SK-N-DZ (cell line): Measurements from ENCODE around the gene SNTG2.
A peak's percentile ranks its signal among the peaks of the same experiment; 100 is the strongest.

Experiments used
- DNase-seq: peaks from one replicate; pipeline ENCODE4 v3.0.0-alpha.2; 2015; ENCODE audit warnings: low spot score

SNTG2 gene

GRCh38 chr2:1047485-1047884, 96.8 kb downstream of the SNTG2 start:
- no peak for DNase-seq

DNA sequence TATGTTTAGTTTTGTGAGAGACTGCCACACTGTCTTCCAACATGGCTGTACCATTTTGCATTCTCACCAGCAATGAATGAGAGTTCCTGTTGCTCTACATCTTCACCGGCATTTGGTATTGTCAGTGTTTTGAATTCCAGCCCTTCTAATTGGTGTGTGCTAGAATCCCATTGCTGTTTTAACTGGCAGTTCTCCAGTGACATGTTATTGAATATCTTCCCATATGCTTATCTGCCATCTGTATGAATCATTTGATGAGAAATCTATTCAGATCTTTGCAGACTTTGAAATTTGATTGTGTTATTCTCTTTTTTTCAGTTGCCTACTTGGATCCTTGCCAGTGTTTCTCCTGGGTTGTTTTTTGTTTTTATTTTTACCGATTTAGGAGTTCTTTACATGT, 99.0 kb downstream of the SNTG2 start:
- DNase-seq, result no peak

DNA sequence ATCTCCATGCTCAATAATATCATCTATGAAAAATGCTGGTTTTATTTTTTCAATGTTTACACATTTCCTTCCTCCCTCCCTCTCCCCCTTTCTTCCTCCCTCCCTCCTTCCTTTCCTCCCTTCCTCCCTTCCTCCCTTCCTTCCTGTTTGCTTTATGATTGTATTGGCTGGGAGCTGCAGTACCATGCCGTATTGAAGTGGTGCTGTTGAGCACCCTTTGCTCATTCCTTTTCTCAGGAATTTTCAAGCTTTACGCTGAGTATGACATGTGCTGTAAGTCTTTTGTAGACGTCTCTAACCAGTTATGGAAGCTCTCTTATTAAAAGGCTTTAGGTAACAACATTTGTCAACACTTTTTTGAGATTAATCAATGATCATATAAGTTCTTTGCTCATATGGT, 100.4 kb downstream of the SNTG2 start:
- DNase-seq, result peak; percentile 4

GRCh38 chr2:1052771-1053191, 102.1 kb downstream of the SNTG2 start:
- DNase-seq, result no peak

- DNase-seq, result no peak
Measured at GRCh38 chr2:1053786-1054185, 103.1 kb downstream of the SNTG2 start.

- DNase-seq, result no peak
Measured at GRCh38 chr2:1054399-1054798, 103.8 kb downstream of the SNTG2 start.

- no peak for DNase-seq
Measured at GRCh38 chr2:1055014-1055595, 104.5 kb downstream of the SNTG2 start.

DNA sequence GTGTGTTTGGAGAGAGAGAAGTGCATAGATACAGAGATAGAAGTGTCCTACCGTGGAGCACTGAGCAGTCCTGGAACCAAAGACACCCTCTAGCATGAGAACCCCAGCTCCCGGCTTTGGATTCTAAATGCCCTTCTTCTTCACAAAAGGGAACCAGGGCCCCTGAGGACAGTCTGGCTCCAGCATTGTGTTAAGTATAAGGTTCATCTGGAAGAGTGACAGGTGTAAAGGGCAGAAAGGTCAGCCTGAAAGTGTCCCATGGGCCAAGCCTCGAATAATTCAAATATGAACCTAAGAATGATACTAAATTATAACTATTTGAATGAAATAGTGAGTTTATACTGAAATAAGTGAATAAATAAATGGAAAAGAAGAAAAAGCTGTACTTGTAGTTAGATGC, 109.7 kb downstream of the SNTG2 start:
- no peak for DNase-seq

DNA sequence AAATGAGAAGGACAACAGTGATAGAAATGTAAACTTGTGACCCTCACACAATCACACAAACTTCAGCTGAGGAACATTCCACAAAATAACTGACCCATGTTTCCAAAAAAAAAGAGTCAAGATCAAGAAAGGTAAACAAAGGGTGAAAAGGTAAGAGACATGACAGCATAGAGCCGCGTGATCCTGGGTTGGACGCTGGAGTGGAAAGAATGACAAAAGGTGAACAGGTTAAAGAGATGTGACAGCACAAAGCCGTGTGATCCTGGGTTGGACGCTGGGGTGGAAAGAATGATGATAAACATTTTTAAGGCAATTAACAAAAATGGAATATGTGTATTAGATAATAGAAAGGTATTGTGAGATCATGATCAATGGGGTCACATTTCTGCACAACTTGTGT, 110.3 kb downstream of the SNTG2 start:
- DNase-seq, result no peak

GRCh38 chr2:1068241-1068640, 117.6 kb downstream of the SNTG2 start:
- no peak for DNase-seq

GRCh38 chr2:1068822-1069221, 118.2 kb downstream of the SNTG2 start:
- DNase-seq, result no peak

- no peak for DNase-seq
Measured at GRCh38 chr2:1069847-1070246, 119.2 kb downstream of the SNTG2 start.

GRCh38 chr2:1070601-1071000, 120.0 kb downstream of the SNTG2 start:
- DNase-seq, result no peak

- no peak for DNase-seq
Measured at GRCh38 chr2:1071650-1072049, 121.0 kb downstream of the SNTG2 start.

DNA sequence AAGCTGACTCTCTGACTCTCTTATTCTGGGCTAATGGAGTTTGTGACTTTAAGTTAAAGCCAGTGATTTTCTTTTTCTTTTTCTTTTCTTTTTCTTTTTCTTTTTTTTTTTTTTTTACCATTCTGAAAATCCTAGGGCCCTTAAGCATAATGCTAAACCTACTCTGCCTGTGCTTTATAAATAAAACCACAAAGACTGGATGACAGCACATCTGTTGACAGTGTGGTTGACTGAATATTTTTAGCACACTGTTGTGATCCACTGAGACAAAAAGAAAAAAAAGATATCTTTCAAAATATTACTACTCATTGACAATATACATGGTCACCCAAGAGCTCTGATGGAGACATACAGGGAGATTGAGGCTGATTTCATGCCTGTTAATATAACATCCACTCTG, 121.6 kb downstream of the SNTG2 start:
- DNase-seq, result no peak

- no peak for DNase-seq
Measured at GRCh38 chr2:1077911-1078310, 127.3 kb downstream of the SNTG2 start.

DNA sequence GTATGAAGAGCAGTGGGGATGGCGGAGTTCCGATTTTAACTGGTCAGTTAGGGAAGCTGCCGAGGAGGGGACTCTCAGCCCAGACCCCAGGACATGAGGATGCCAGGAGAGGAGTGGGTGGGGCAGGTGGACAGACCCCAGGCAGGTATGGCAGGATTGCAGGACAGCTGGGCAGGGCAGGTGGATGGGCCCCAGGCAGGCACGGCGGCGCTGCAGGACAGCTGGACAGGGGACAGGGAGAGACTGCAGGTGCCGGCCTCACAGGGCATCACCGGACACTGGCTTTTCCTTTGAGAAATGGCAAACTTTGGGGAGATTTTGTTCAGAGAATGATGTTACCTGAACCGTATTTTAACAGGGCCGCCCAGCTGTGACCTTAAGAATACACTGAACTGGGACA, 127.7 kb downstream of the SNTG2 start:
- no peak for DNase-seq

GRCh38 chr2:1079873-1080799, 129.5 kb downstream of the SNTG2 start:
- no peak for DNase-seq

DNA sequence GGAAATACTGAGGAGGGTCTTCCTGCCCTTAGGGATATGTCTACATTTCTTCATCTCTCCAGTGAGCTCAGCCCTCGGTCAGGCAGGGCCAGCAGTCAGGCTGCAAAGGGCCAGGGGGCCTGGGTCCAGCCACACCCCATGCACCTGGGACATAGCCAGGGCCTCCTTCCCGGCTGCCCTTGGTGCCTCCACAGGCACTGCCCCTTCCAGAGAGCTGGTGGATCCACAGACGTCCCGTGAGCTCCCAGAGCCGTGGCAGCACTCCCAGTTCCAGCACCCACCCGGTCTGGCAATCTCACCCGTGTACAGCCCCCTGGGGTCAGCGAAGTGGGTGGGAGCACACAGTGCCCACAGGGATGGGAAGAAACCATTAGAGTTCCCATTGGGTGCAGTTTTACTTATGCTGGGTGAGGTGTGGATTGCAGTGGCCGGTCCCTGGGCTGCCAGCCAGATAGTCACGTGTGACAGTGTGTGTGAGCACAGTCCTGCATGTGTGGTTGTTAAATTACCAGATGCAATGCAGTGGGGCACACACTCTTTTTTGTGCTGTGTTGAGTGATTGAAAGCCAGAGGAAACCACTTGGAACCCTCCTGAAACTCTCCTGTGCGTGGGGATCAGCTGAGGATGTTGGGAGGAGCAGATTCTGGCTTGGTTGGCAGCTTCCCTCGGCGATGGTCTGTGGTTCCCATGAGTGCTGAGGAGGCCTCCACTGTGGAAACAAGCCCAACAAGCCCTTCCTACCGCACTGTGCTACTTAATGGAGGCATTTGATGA, 131.0 kb downstream of the SNTG2 start:
- DNase-seq, result no peak

- DNase-seq, result no peak
Measured at GRCh38 chr2:1082456-1083205, 132.0 kb downstream of the SNTG2 start.

- no peak for DNase-seq
Measured at GRCh38 chr2:1088192-1088860, 137.7 kb downstream of the SNTG2 start.
